ENCODE data around the gene MARCHF3.
"Not testable (repeated sequence)": the region's sequence is repeated elsewhere in the genome, so short reads cannot be mapped to it uniquely, and the experiment has no call there.

MARCHF3 gene

DNA sequence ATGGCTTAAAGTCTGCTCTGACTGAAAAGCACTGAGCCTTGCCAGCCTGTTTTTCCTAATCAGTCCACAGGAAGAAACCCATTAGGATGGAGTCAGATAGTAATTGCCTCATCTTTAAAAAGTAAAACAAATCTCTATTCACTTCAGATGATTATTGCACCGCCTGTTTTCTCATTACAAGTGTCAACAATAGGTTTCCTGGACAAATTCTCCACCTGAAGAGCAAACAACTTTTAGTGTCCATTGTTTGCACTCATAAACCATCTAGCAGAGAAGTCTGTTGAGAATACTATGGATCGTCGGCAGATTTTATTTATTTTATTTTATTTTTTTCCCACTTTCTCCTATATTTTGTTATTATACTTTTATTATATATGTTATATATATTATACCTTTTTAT, 22.7 kb upstream of the MARCHF3 start:
- no peak for DNase-seq
- intact Hi-C loops (cut with DNase I): no loop called here

DNA sequence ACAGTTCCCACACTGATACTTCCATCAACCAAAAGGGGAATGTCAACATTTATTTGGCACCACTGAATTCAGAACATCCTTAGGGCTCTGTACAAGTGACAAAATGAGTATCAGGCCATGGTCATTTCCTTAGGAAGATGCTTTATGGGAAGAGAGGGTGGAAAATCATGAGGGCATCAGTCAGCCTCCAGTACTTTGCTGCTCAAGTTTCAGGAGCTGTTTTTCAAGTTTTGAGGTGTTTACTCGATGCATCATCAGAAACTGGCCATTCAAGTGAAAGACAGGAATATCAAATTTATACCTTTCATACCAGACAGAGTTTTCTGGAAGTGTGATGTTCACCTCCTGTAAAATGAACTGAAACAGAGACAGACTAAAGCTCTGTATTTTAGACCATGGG, 21.2 kb upstream of the MARCHF3 start:
- intact Hi-C loops (cut with DNase I): no loop called here
- DNase-seq: no peak

- no peak for DNase-seq
- intact Hi-C loops (cut with DNase I): no loop called here
These were observed 16.1 kb upstream of the MARCHF3 start for GRCh38 chr5:127046343-127047072.

- DNase-seq: no peak
- intact Hi-C loops (cut with DNase I): no loop called here
These were observed 12.2 kb upstream of the MARCHF3 start for GRCh38 chr5:127042593-127042992.

DNA sequence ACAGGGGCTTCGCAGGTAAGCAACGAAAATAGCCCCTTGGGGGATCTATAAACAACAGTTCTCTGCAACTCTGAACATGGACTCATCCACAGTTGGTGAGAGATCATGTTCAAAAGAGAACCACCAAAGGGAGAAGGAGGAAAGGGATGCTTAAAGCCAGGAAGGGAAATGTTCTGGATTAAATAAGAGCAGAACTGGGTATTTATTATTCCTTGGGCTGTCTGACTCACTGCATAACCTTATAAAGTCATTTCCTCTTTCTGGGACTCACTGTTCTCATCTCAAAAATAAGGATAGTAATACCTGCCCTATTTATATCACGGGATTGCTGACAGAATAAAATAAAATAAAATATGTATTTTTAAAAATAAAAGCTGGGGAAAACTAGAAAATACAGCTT, 11.2 kb upstream of the MARCHF3 start:
- no peak for DNase-seq
- intact Hi-C loops (cut with DNase I): no loop called here

GRCh38 chr5:127040796-127041520, 10.6 kb upstream of the MARCHF3 start:
- intact Hi-C loops (cut with DNase I): no loop called here
- DNase-seq: no peak

GRCh38 chr5:127038550-127038949, 8.2 kb upstream of the MARCHF3 start:
- DNase-seq: no peak
- intact Hi-C loops (cut with DNase I): no loop called here

DNA sequence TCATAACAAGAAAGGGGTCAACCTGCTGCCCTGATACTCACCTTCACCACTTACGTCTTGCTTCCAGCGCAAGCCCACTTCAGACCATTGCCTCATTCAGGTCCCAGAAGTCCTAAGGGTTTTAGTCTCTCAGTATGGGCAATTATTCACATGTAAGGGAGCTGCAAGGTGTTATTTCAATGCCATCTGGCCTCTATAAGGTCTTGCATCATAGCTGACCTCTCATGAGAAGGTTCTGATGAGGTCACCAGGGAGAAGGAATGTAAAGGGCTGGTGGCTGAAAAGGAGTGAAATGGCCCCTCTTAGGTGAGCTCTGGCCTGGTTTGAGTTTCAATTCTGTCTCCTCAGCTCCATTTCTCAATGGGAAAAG, 1.5 kb upstream of the MARCHF3 start:
- DNase-seq: no peak
- intact Hi-C loops (cut with DNase I): no loop called here

DNA sequence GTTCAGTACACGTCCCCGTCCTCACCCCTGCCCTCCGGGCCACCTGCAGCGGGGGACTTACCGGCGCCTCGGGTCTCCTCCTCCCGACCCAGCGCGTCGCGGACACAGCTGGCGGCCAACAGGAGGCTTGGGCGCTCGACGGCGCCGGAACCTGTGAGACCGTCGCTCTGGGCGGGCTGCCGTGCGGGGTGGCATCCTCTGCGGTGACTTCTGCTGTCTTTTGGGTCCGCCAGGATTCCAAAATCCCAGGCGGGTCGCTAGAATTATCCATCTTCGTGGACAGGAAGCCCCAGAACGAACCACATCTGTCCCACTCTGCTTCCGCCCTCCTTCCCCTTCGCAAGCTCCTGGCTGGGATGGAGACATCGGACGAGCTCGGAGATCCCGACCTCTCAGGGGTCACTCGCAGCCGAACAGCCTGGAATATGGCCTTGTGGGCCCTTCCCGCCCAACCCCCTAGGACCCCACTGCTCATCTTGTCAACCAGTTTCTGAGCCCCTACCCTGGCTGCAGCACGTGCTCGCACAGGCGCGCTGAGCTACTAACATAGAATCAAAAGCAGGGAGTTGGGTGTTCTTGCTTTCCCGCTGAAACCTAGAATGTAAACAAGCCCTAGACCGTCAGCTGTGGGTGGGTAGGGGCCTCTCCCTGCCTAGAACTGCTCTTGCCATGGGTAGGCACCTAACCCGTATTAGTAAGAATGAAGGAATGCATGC, 947 bp upstream of the MARCHF3 start:
- intact Hi-C loops (cut with DNase I): no loop called here
- peak in 2 of 10 donors; percentile 63 to 78 for DNase-seq

GRCh38 chr5:127029581-127030258, 638 bp downstream of the MARCHF3 start:
- DNase-seq: peak in 9 of 10 donors; percentile 11 to 87 (median 32)
- intact Hi-C loops (cut with DNase I): no loop called here

- peak in 3 of 10 donors; percentile 10 to 66 (median 12) for DNase-seq
- intact Hi-C loops (cut with DNase I): no loop called here
These were observed 1.4 kb downstream of the MARCHF3 start for GRCh38 chr5:127028822-127029457.

GRCh38 chr5:127027539-127027938, 2.8 kb downstream of the MARCHF3 start:
- DNase-seq: no peak
- intact Hi-C loops (cut with DNase I): no loop called here

DNA sequence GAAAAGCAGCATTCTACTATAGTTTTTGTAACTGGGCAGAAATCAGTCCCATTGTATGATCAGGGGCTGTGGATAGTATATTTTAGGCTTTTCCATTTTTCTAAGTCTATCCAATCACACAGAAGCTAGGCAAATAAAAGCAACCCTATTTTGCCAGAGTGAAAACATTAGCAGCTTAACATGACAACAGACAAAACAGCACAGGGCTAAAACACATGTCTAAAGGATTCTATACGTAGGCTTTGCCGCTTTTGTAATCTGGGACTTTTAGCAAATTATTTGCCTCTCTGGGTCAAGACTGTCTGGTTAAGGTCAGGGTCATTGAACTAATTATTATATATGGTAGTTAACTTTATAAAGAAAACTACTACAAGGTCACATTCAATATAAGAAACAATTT, 4.2 kb downstream of the MARCHF3 start:
- no peak for DNase-seq
- intact Hi-C loops (cut with DNase I): no loop called here

GRCh38 chr5:127025467-127025866, 4.9 kb downstream of the MARCHF3 start:
- intact Hi-C loops (cut with DNase I): no loop called here
- no peak for DNase-seq

GRCh38 chr5:127024821-127025220, 5.5 kb downstream of the MARCHF3 start:
- intact Hi-C loops (cut with DNase I): no loop called here
- DNase-seq: no peak

DNA sequence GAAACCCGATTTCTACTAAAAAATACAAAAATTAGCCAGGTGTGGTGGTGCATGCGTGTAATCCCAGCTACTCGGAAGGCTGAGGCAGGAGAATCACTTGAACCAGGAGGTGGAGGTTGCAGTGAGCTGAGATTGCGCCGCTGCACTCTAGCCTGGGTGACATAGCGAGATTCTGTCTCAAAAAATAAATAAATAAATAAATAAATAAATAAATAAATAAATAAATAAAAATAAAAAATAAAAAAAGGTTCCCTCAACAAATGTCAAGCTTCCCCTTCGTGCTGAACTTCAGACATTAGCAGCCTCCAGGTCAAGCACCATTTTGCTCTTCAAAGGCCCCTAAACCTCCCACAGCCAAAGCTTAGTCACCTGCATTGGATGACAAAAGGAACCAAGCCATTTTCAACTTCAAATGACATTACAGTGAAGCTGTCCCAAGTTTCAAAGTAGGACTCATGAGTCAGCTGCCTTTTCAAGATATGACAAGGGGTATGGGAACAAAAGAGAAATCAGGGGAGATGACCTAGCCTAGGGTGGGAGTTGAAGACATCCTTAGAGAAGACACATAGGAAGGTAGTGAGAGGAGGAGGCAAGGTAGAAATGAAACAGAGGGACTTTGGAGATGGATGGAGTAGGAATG, 6.7 kb downstream of the MARCHF3 start:
- intact Hi-C loops (cut with DNase I); DNase-seq: not testable (repeated sequence)

DNA sequence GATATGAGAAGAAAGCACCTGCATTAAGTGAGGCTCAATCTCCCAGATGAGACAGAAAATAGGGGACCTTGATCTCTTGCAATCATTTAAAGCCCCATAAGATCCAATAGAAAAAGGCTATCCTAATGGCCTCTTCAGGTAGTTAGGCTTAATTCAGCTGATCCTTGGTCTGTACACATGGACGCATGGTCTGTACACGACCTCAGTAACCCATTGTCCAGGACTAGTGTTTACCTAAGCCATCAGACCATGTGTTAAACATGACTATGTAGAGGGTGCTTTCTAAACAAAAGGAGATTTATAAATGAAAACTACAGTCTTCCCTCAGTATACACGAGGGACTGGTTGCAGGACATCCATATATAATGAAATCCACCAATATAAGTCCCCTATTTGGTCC, 7.5 kb downstream of the MARCHF3 start:
- intact Hi-C loops (cut with DNase I): no loop called here
- no peak for DNase-seq

DNA sequence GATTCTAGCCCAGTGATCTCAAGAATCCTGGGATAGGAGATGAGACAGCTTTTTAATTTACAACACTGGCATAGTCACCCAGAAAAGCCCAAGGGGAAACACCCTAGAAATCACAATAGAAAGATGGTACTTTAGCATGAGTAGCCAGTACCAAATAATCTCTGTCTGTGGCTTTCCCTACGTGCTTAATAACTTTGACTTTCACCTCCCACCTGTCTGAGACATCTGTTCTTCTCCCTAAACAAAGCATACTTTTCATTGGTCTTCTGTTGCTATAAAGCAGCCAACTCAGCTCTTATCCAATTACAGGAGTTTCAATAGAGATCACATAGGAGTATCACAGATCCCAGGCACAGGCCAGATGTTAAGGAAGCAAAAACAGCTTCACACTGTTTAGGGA, 10.4 kb downstream of the MARCHF3 start:
- intact Hi-C loops (cut with DNase I): no loop called here
- no peak for DNase-seq

GRCh38 chr5:127016722-127017121, 13.6 kb downstream of the MARCHF3 start:
- DNase-seq; intact Hi-C loops (cut with DNase I): not testable (repeated sequence)

DNA sequence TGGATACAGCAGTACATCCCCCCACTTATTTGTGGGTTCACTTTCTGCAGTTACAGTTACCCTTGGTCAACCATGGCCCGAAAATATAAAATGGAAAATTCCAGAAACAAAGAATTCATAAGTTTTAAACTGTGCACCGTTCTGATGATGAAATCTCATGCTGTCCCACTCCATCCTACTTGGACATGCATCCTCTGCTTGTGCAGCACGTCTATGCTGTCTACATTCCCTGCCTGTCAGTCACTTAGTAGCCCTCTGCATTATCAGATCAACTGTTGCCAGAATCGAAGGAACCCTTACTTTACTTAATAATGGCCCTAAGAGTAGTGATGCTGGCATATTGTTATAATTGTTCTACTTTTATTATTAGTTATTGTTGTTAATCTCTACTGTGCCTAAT, 14.6 kb downstream of the MARCHF3 start:
- intact Hi-C loops (cut with DNase I): no loop called here
- no peak for DNase-seq

All from posterior cingulate gyrus (tissue), 11 donors.